ENCODE measurements around the gene DNAJC16.

DNA sequence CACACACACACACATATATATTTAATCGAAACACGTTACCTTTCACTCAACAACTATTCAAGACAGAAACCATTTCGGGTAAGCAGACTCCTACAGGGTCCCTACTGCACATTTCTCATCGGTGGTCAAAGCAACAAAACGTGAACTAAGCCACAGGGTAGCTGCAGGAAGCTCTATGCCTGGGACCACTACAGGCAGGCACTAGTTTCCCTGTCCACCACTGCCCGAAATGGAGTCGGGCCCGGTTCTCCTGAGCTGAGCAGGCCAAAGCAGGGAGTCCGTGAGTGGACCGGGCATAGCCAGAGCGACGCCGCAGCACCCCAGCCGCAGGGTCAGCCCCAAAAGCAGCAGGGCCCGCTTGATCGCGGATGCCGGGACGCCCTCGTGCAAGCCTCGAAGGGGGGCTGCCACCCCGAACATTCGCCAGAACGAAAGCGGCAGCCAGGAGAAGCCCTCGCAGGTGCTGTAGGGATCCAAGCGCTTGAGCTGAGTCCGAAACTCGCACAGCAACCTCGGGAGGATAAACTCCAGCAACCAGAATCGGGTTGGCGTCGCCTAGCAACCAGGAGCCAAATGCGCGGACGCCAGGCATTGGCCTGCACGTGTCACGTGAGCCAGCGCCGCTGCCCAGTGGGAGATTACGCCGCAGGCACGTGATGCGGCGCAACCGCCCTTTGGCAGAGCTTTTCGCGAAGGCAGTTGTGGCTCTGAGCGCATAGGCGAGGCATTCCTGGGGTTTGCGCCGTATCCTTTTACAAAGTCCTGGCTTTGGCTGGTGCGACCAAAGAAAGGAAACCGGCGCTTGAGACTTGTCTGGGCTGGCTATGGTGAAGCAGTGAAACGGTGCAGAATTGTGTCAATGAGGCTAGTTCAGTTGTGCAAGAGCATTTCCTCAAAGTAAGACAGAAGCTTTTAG is 76.7 kb downstream of the DNAJC16 start:
- TF ChIP-seq, protein P1, sequence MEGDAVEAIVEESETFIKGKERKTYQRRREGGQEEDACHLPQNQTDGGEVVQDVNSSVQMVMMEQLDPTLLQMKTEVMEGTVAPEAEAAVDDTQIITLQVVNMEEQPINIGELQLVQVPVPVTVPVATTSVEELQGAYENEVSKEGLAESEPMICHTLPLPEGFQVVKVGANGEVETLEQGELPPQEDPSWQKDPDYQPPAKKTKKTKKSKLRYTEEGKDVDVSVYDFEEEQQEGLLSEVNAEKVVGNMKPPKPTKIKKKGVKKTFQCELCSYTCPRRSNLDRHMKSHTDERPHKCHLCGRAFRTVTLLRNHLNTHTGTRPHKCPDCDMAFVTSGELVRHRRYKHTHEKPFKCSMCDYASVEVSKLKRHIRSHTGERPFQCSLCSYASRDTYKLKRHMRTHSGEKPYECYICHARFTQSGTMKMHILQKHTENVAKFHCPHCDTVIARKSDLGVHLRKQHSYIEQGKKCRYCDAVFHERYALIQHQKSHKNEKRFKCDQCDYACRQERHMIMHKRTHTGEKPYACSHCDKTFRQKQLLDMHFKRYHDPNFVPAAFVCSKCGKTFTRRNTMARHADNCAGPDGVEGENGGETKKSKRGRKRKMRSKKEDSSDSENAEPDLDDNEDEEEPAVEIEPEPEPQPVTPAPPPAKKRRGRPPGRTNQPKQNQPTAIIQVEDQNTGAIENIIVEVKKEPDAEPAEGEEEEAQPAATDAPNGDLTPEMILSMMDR (conservative IDR thresholded peaks at IDR 0.05): no peak
- no peak for TF ChIP-seq ZFX (IDR thresholded peaks at IDR 0.05)

All from C4-2B (cell line).